Hepatocyte (in vitro differentiated cells): Measurements from ENCODE around the gene CBX7. TPM values are rescaled to one million over a fixed set of nuclear protein-coding genes. Genes with fewer than 3 reads are reported as not detected.

ENCODE experiments used
- DNase-seq: peaks from one replicate; pipeline ENCODE4 v3.0.0-alpha.2; 2016; ENCODE audit warnings: low spot score
- H2AFZ ChIP-seq: fragments of 200-600 bp; sonication (generic); 2 replicates; pipeline ENCODE4 v1.6.0; 2016; ENCODE audit warnings: antibody characterized with exemption, mild to moderate bottlenecking
- H3K27ac ChIP-seq: fragments of 200-600 bp; sonication (generic); 2 replicates; pipeline ENCODE4 v1.5.1; 2016; ENCODE audit warnings: mild to moderate bottlenecking
- H3K27me3 ChIP-seq: fragments of 200-600 bp; sonication (generic); 2 replicates; pipeline ENCODE4 v1.6.1; 2016
- H3K36me3 ChIP-seq: fragments of 200-600 bp; sonication (generic); replicated peaks from 2 replicates; pipeline ENCODE4 v1.5.1; 2016; ENCODE audit warnings: low read depth; ENCODE audit not compliant: insufficient read depth
- H3K4me1 ChIP-seq: fragments of 200-600 bp; sonication (generic); 2 replicates; pipeline ENCODE4 v1.5.1; 2016; ENCODE audit warnings: mild to moderate bottlenecking, moderate library complexity; ENCODE audit not compliant: insufficient read depth
- H3K4me2 ChIP-seq: fragments of 200-600 bp; sonication (generic); 2 replicates; pipeline ENCODE4 v1.6.0; 2016
- H3K4me3 ChIP-seq: fragments of 200-600 bp; sonication (generic); 2 replicates; pipeline ENCODE4 v1.5.1; 2016; ENCODE audit warnings: mild to moderate bottlenecking
- H3K79me2 ChIP-seq: fragments of 200-600 bp; sonication (generic); 2 replicates; pipeline ENCODE4 v1.6.0; 2017; ENCODE audit warnings: mild to moderate bottlenecking
- H3K9me2 ChIP-seq: fragments of 200-600 bp; sonication (generic); replicated peaks from 2 replicates; pipeline ENCODE4 v1.6.0; 2017; ENCODE audit warnings: mild to moderate bottlenecking; ENCODE audit not compliant: insufficient read depth
- H3K9me3 ChIP-seq: fragments of 200-600 bp; sonication (generic); 2 replicates; pipeline ENCODE4 v1.5.1; 2016; ENCODE audit warnings: low read depth, mild to moderate bottlenecking
- H4K20me1 ChIP-seq: fragments of 200-600 bp; sonication (generic); 2 replicates; pipeline ENCODE4 v1.6.0; 2016; ENCODE audit warnings: mild to moderate bottlenecking; ENCODE audit not compliant: insufficient read depth, poor library complexity, severe bottlenecking
- EZH2 ChIP-seq: fragments of 200-600 bp; sonication (generic); IDR thresholded peaks from 2 replicates; pipeline ENCODE4 v1.6.1; 2016; ENCODE audit warnings: antibody characterized with exemption, mild to moderate bottlenecking, borderline replicate concordance
- EZH2phosphoT487 ChIP-seq: fragments of 200-600 bp; sonication (generic); IDR thresholded peaks from one replicate; pipeline ENCODE4 v1.6.1; 2018; ENCODE audit warnings: antibody characterized with exemption, mild to moderate bottlenecking, low read depth, moderate library complexity; ENCODE audit not compliant: unreplicated experiment, severe bottlenecking
- whole genome bisulfite sequencing: methylation state at CpG from one replicate; pipeline ENCODE4 v1.1.6; 2016; ENCODE audit warnings: low lambda C conversion rate; ENCODE audit errors: missing lambda C conversion rate; 5-methylcytosine and 5-hydroxymethylcytosine counted together
- polyA plus RNA-seq: library from polyadenylated mRNA; unstranded; fragments of >200 nt; fragmentation: Nextera tagmentation; extraction: Ambion mirVana; gene quantifications from 2 replicates; pipeline ENCODE4 v1.2.1, GENCODE V29; 2016
- total RNA-seq: library from RNA; depleted of rRNA; stranded (reverse); fragments of >200 nt; gene quantifications from 2 replicates; pipeline ENCODE4 v1.2.3, GENCODE V29; 2014
- TF ChIP-seq, protein P1 (sequence below): fragments of 200-600 bp; sonication (generic); IDR thresholded peaks from 2 replicates; pipeline ENCODE4 v1.5.1; 2016; ENCODE audit warnings: antibody characterized with exemption, mild to moderate bottlenecking; ENCODE audit not compliant: poor library complexity

CBX7 gene
- 3.2 and 9.6 TPM in 2 replicates for total RNA-seq
- polyA plus RNA-seq: 4.2 and 9.5 TPM in 2 replicates

DNA sequence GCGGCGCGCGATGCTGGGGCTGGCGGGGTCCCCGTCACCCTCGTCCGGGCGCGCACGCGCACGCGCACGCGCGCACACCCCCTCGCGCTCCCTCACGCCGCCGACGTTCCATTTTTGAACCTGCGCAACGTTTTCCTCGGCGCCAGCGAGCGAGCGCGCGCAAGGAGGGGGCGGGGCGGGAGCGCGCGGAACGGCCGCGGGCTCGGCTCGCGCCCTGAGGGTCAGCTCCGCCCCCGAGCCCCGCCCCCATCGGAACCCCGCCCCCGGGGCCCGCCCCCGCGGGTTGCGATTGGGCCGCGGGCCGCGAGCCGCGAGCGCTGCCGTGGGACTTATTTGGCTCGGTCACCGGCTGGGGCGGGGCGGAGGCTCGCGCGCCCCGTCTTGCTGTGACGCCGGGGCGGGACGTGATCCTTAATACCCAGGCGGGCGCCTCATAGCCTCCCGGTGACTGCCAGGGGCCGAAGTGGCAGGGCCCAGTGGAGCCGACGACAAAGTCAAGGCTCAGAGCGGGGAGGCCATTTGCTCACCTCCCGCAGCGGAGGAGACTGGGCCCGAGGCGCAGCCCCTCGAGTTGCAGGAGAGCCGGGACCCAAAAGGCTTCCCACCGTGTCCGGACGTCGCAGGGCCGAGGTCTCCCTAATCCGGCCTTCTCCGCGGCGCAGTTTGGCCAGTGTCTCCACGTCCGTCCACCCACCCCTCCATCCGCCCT is at the start of gene CBX7:
Gene CBX7 (minus strand): TSS at position 170 of the 709 bp plus-strand sequence. CDS start 236 bp downstream, outside the sequence.
- DNase-seq: peak; percentile 94
- H3K9me3 ChIP-seq: no peaks in the 10 kb centered on the region
- H3K4me3 ChIP-seq: peak within 1 kb of the TSS; percentile 79
- H3K36me3 ChIP-seq: no peaks in the 10 kb centered on the region
- 2% methylated on average over 28 of the region's 98 CpGs for WGBS
- H3K27me3 ChIP-seq: peaks cover 27% of the 10 kb centered on the region
- peak within 1 kb of the TSS; percentile 37 for H3K27ac ChIP-seq
- H3K79me2 ChIP-seq: no peaks in the 10 kb centered on the region
- H3K9me2 ChIP-seq: no peaks in the 10 kb centered on the region
- H4K20me1 ChIP-seq: no peaks in the 10 kb centered on the region
- TF ChIP-seq, protein P1, sequence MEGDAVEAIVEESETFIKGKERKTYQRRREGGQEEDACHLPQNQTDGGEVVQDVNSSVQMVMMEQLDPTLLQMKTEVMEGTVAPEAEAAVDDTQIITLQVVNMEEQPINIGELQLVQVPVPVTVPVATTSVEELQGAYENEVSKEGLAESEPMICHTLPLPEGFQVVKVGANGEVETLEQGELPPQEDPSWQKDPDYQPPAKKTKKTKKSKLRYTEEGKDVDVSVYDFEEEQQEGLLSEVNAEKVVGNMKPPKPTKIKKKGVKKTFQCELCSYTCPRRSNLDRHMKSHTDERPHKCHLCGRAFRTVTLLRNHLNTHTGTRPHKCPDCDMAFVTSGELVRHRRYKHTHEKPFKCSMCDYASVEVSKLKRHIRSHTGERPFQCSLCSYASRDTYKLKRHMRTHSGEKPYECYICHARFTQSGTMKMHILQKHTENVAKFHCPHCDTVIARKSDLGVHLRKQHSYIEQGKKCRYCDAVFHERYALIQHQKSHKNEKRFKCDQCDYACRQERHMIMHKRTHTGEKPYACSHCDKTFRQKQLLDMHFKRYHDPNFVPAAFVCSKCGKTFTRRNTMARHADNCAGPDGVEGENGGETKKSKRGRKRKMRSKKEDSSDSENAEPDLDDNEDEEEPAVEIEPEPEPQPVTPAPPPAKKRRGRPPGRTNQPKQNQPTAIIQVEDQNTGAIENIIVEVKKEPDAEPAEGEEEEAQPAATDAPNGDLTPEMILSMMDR: no peak
- no peak for TF ChIP-seq EZH2
- H2AFZ ChIP-seq: peak within 1 kb of the TSS; percentile 98
- H3K4me1 ChIP-seq: peaks cover 9% of the 10 kb centered on the region
- peak within 1 kb of the TSS; percentile 96 for H3K4me2 ChIP-seq

DNA sequence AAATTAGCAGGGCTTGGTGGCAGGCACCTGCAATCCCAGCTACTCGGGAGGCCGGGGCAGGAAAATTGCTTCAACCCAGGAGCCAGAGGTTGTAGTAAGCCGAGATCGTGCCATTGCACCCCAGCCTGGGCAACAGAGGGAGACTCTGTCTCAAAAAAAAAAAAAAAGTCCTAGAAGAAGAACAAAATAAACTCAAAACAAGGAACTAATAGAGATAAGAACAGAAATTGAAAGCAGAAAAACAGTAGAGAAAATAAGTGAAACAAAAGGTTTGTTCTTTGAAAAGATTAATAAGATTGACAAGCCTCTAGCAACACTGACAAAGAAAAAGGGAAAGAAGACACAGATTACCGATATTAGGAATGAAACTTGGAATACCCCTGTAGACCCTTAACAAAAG is 45.1 kb upstream of the CBX7 start:
- H3K4me3 ChIP-seq: no peak overlapping the region
- H3K27me3 ChIP-seq: no peaks in the 10 kb centered on the region
- no peaks in the 10 kb centered on the region for H3K9me3 ChIP-seq
- TF ChIP-seq EZH2 (no peak), EZH2phosphoT487 (no peak)
- TF ChIP-seq, protein P1: no peak
- H3K9me2 ChIP-seq: no peaks in the 10 kb centered on the region
- no peak overlapping the region for H2AFZ ChIP-seq
- no peak overlapping the region for H3K27ac ChIP-seq
- DNase-seq: no peak
- no peak overlapping the region for H3K4me2 ChIP-seq
- 92% methylated on average over 5 of the region's 5 CpGs for WGBS
- no peaks in the 10 kb centered on the region for H4K20me1 ChIP-seq
- H3K36me3 ChIP-seq: no peaks in the 10 kb centered on the region
- no peaks in the 10 kb centered on the region for H3K4me1 ChIP-seq
- H3K79me2 ChIP-seq: no peaks in the 10 kb centered on the region

DNA sequence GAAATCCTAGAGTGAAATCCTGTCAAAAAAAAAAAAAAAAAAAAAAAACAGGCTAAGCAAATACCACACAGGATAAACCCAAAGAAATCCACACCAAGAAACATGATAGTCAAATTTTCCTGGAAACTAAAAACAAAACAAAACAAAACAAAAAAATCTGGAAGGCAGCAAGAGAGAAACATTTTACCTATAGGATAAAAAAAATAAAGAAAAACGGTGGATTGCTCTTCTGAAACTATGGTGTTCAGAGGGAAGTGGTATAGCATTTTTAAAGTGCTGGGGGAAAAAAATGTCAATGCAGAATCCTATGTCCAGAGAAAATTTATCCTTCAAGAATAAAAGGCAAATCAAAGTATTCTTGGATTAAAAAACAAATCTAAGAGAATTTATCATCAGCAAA is 41.6 kb upstream of the CBX7 start:
- Histone ChIP-seq H3K4me2 (no peak overlapping the region), H3K79me2 (no peaks in the 10 kb centered on the region), H3K9me2 (no peaks in the 10 kb centered on the region), H2AFZ (no peak overlapping the region), H3K4me1 (no peaks in the 10 kb centered on the region), H3K36me3 (no peaks in the 10 kb centered on the region), H3K9me3 (no peaks in the 10 kb centered on the region), H4K20me1 (no peaks in the 10 kb centered on the region), H3K4me3 (no peak overlapping the region), H3K27me3 (no peaks in the 10 kb centered on the region), H3K27ac (no peak overlapping the region)
- DNase-seq: no peak
- WGBS: 4% methylated on average over 1 of the region's 1 CpG
- TF ChIP-seq EZH2phosphoT487 (no peak), EZH2 (no peak)
- TF ChIP-seq, protein P1: no peak
